Dendritic cell treated with granulocyte-macrophage colony-stimulating factor and Interleukin-4, amounts not matched to agents 40 ng/mL and 50 ng/mL, for 4 days (primary cell): ENCODE measurements around the gene TUBB3.
"Not testable (repeated sequence)": the region's sequence is repeated elsewhere in the genome, so short reads cannot be mapped to it uniquely, and the experiment has no call there.

Experiments used
- H3K27ac Mint-ChIP-seq: one replicate; pipeline ENCODE4 v1.8.0; 2022; ENCODE audit warnings: mild to moderate bottlenecking, mixed read lengths
- H3K27me3 Mint-ChIP-seq: one replicate; pipeline ENCODE4 v1.8.0; 2022; ENCODE audit warnings: mild to moderate bottlenecking, mixed read lengths
- H3K36me3 Mint-ChIP-seq: one replicate; pipeline ENCODE4 v1.8.0; 2022; ENCODE audit warnings: low read depth, mixed read lengths
- H3K4me1 Mint-ChIP-seq: one replicate; pipeline ENCODE4 v1.8.0; 2022; ENCODE audit warnings: low read depth, mixed read lengths
- H3K4me3 Mint-ChIP-seq: one replicate; pipeline ENCODE4 v1.8.0; 2022; ENCODE audit warnings: mild to moderate bottlenecking, moderate library complexity, mixed read lengths
- H3K9me3 Mint-ChIP-seq: one replicate; pipeline ENCODE4 v1.8.0; 2022; ENCODE audit warnings: mixed read lengths
- intact Hi-C: fragments of 100-400 bp; cut with micrococcal nuclease; formaldehyde crosslinking; loops from one replicate; pipeline ENCODE4 v1.15.0; 2022

The TUBB3 gene

GRCh38 chr16:89907055-89907814 is 15.9 kb upstream of the TUBB3 start:
- intact Hi-C loops = no loop called here
- H3K9me3 Mint-ChIP-seq = no peaks in the 10 kb centered on the region
- peaks cover 98% of the 10 kb centered on the region for H3K36me3 Mint-ChIP-seq
- no peak overlapping the region for H3K4me3 Mint-ChIP-seq
- no peaks in the 10 kb centered on the region for H3K27me3 Mint-ChIP-seq
- H3K27ac Mint-ChIP-seq = no peak overlapping the region
- peaks cover 15% of the 10 kb centered on the region for H3K4me1 Mint-ChIP-seq

GRCh38 chr16:89908236-89908635 is 14.9 kb upstream of the TUBB3 start:
- intact Hi-C loops = no loop called here
- no peak overlapping the region for H3K4me3 Mint-ChIP-seq
- no peaks in the 10 kb centered on the region for H3K9me3 Mint-ChIP-seq
- peaks cover 100% of the 10 kb centered on the region for H3K36me3 Mint-ChIP-seq
- H3K27me3 Mint-ChIP-seq = no peaks in the 10 kb centered on the region
- no peak overlapping the region for H3K27ac Mint-ChIP-seq
- peaks cover 19% of the 10 kb centered on the region for H3K4me1 Mint-ChIP-seq

- Mint-ChIP-seq H3K9me3 (no peaks in the 10 kb centered on the region), H3K27ac (peak overlapping the region; percentile 30), H3K27me3 (no peaks in the 10 kb centered on the region), H3K4me3 (no peak overlapping the region), H3K4me1 (peaks cover 19% of the 10 kb centered on the region), H3K36me3 (peaks cover 86% of the 10 kb centered on the region)
- intact Hi-C loops = no loop called here
These were observed 13.1 kb upstream of the TUBB3 start for GRCh38 chr16:89909777-89910716.

- intact Hi-C loops = no loop called here
- Mint-ChIP-seq H3K4me1 (peaks cover 19% of the 10 kb centered on the region), H3K9me3 (no peaks in the 10 kb centered on the region), H3K27me3 (no peaks in the 10 kb centered on the region), H3K36me3 (peaks cover 78% of the 10 kb centered on the region), H3K27ac (no peak overlapping the region), H3K4me3 (no peak overlapping the region)
These were observed 12.3 kb upstream of the TUBB3 start for GRCh38 chr16:89910717-89911354.

GRCh38 chr16:89911375-89911774 is 11.8 kb upstream of the TUBB3 start:
- H3K4me1 Mint-ChIP-seq = peaks cover 19% of the 10 kb centered on the region
- H3K36me3 Mint-ChIP-seq = peaks cover 72% of the 10 kb centered on the region
- intact Hi-C loops = no loop called here
- H3K27me3 Mint-ChIP-seq = peaks cover 3% of the 10 kb centered on the region
- no peaks in the 10 kb centered on the region for H3K9me3 Mint-ChIP-seq
- H3K4me3 Mint-ChIP-seq = no peak overlapping the region
- no peak overlapping the region for H3K27ac Mint-ChIP-seq

- peaks cover 3% of the 10 kb centered on the region for H3K27me3 Mint-ChIP-seq
- H3K4me3 Mint-ChIP-seq = no peak overlapping the region
- H3K9me3 Mint-ChIP-seq = no peaks in the 10 kb centered on the region
- H3K4me1 Mint-ChIP-seq = peaks cover 19% of the 10 kb centered on the region
- intact Hi-C loops = no loop called here
- H3K36me3 Mint-ChIP-seq = peaks cover 65% of the 10 kb centered on the region
- H3K27ac Mint-ChIP-seq = no peak overlapping the region
These were observed 11.0 kb upstream of the TUBB3 start for GRCh38 chr16:89912143-89912542.

- peaks cover 60% of the 10 kb centered on the region for H3K36me3 Mint-ChIP-seq
- peaks cover 3% of the 10 kb centered on the region for H3K27me3 Mint-ChIP-seq
- intact Hi-C loops = no loop called here
- H3K4me3 Mint-ChIP-seq = no peak overlapping the region
- no peaks in the 10 kb centered on the region for H3K9me3 Mint-ChIP-seq
- H3K27ac Mint-ChIP-seq = no peak overlapping the region
- peaks cover 22% of the 10 kb centered on the region for H3K4me1 Mint-ChIP-seq
These were observed 10.5 kb upstream of the TUBB3 start for GRCh38 chr16:89912627-89913026.

- Mint-ChIP-seq H3K27ac (no peak overlapping the region), H3K9me3 (no peaks in the 10 kb centered on the region), H3K4me1 (peaks cover 32% of the 10 kb centered on the region), H3K36me3 (peaks cover 49% of the 10 kb centered on the region), H3K4me3 (no peak overlapping the region), H3K27me3 (peaks cover 12% of the 10 kb centered on the region)
- intact Hi-C loops = no loop called here
These were observed 9.4 kb upstream of the TUBB3 start for GRCh38 chr16:89913408-89914387.

GRCh38 chr16:89914642-89915285 is 8.4 kb upstream of the TUBB3 start:
- not testable (repeated sequence) for H3K27ac Mint-ChIP-seq

GRCh38 chr16:89915303-89916232 is 7.6 kb upstream of the TUBB3 start:
- Mint-ChIP-seq H3K4me3 (no peak overlapping the region), H3K9me3 (no peaks in the 10 kb centered on the region), H3K36me3 (peaks cover 30% of the 10 kb centered on the region), H3K4me1 (peaks cover 39% of the 10 kb centered on the region), H3K27ac (no peak overlapping the region), H3K27me3 (peaks cover 30% of the 10 kb centered on the region)
- intact Hi-C loops = no loop called here

More at GRCh38 chr16:89914642-89915285, 8.4 kb upstream of the TUBB3 start:
- intact Hi-C loops, H3K4me3 Mint-ChIP-seq, H3K9me3 Mint-ChIP-seq: not testable (repeated sequence)
- peaks cover 22% of the 10 kb centered on the region for H3K27me3 Mint-ChIP-seq
- H3K36me3 Mint-ChIP-seq = peaks cover 39% of the 10 kb centered on the region
- peaks cover 39% of the 10 kb centered on the region for H3K4me1 Mint-ChIP-seq

- peaks cover 51% of the 10 kb centered on the region for H3K27me3 Mint-ChIP-seq
- intact Hi-C loops = no loop called here
- H3K9me3 Mint-ChIP-seq = no peaks in the 10 kb centered on the region
- peak overlapping the region; percentile 74 for H3K4me3 Mint-ChIP-seq
- H3K4me1 Mint-ChIP-seq = peaks cover 53% of the 10 kb centered on the region
- H3K27ac Mint-ChIP-seq = peak overlapping the region; percentile 68
- peaks cover 7% of the 10 kb centered on the region for H3K36me3 Mint-ChIP-seq
These were observed 5.2 kb upstream of the TUBB3 start for GRCh38 chr16:89917773-89918452.
